B cell (primary cell): ENCODE data around the gene CYTH4. TPM values are rescaled to one million over a fixed set of nuclear protein-coding genes. Genes with fewer than 3 reads are reported as not detected.

Experiments used
- ATAC-seq: fragments of 200-7000 bp; cut with Tn5 transposase; one replicate; pipeline ENCODE4 v1.10.0; 2021; ENCODE audit warnings: low read depth, mild to moderate bottlenecking, moderate number of reproducible peaks, moderate library complexity
- CTCF ChIA-PET: fragments of 350-600 bp; sonication (Branson Sonifier 250); formaldehyde crosslinking; loops from one replicate; lab custom pipeline; 2021; ENCODE audit warnings: antibody characterized with exemption, inconsistent platforms; lab: Charles Lee
- POLR2A ChIA-PET: fragments of 350-600 bp; sonication (Branson Sonifier 250); formaldehyde crosslinking; loops from one replicate; lab custom pipeline; 2021; ENCODE audit warnings: antibody characterized with exemption; lab: Charles Lee
- DNase-seq: peaks from one replicate; pipeline ENCODE4 v3.0.0; 2013
- H2AFZ ChIP-seq: 2 replicates; pipeline ENCODE4 v1.6.1; 2012; ENCODE audit warnings: mild to moderate bottlenecking, low read depth, low read length; ENCODE audit not compliant: insufficient read depth, poor library complexity, severe bottlenecking
- H3K27ac ChIP-seq, 2 donors: 1 replicate in 1 of 2; 2 replicates in 1 of 2; pipeline ENCODE4 v1.5.1; 2012 to 2013; ENCODE audit warnings: low read length in 2 of 2, mild to moderate bottlenecking in 2 of 2, moderate library complexity in 1 of 2
- H3K27me3 ChIP-seq, 4 experiments: fragments of 200-600 bp in 1 of 4; sonication (generic) in 1 of 4; replicated peaks in 1 of 4; 1 replicate in 2 of 4; 2 replicates in 2 of 4; pipeline versions ENCODE4 v1.6.1 to v1.7.0; 2013 to 2016; ENCODE audit warnings: low read length in 3 of 4, mild to moderate bottlenecking in 2 of 4, mixed read lengths in 1 of 4, moderate library complexity in 1 of 4; ENCODE audit not compliant: insufficient read depth in 4 of 4, control insufficient read depth in 3 of 4; ENCODE audit errors: control extremely low read depth in 1 of 4
- H3K36me3 ChIP-seq, 2 experiments: replicated peaks in 1 of 2; 1 replicate in 1 of 2; 2 replicates in 1 of 2; pipeline versions ENCODE4 v1.6.1 to v1.7.1; 2013; ENCODE audit warnings: low read length in 1 of 2; ENCODE audit not compliant: insufficient read depth in 2 of 2, control insufficient read depth in 1 of 2; ENCODE audit errors: control extremely low read depth in 1 of 2, extremely low read depth in 1 of 2
- H3K4me1 ChIP-seq, 2 donors: fragments of 200-600 bp in 1 of 2; sonication (generic) in 1 of 2; 1 replicate in 1 of 2; 2 replicates in 1 of 2; pipeline versions ENCODE4 v1.5.1 to v1.6.1; 2013 to 2017; ENCODE audit warnings: low read length in 2 of 2; ENCODE audit not compliant: control insufficient read depth in 2 of 2, insufficient read depth in 2 of 2
- H3K4me2 ChIP-seq: replicated peaks from 2 replicates; pipeline ENCODE3; 2012; ENCODE audit warnings: mild to moderate bottlenecking, low read depth, low read length; ENCODE audit not compliant: poor library complexity, severe bottlenecking
- H3K4me3 ChIP-seq, 5 experiments: fragments of 200-600 bp in 1 of 5; sonication (generic) in 1 of 5; 1 replicate in 3 of 5; 2 replicates in 2 of 5; pipeline versions ENCODE4 v1.5.1 to v1.7.0; 2011 to 2016; ENCODE audit warnings: low read length in 4 of 5, mild to moderate bottlenecking in 4 of 5, low read depth in 2 of 5, control low read depth in 1 of 5, moderate library complexity in 1 of 5; ENCODE audit not compliant: insufficient read depth in 1 of 5; ENCODE audit errors: control extremely low read depth in 1 of 5, extremely low read depth in 1 of 5
- H3K79me2 ChIP-seq: fragments of 200-600 bp; sonication (generic); one replicate; pipeline ENCODE4 v1.6.0; 2016; ENCODE audit warnings: low read length; ENCODE audit not compliant: control insufficient read depth, insufficient read depth
- H3K9ac ChIP-seq: fragments of 200-600 bp; sonication (generic); 2 replicates; pipeline ENCODE4 v1.6.1; 2017; ENCODE audit warnings: mild to moderate bottlenecking, low read length, moderate library complexity
- H3K9me3 ChIP-seq, 3 donors: one replicate each; pipeline versions ENCODE4 v1.6.1 to v1.7.1; 2013; ENCODE audit warnings: low read length in 2 of 3; ENCODE audit not compliant: control insufficient read depth in 2 of 3, insufficient read depth in 1 of 3; ENCODE audit errors: control extremely low read depth in 1 of 3
- H4K20me1 ChIP-seq: 2 replicates; pipeline ENCODE4 v1.6.0; 2012; ENCODE audit warnings: mild to moderate bottlenecking, low read length; ENCODE audit not compliant: insufficient read depth, control insufficient read depth, poor library complexity, severe bottlenecking
- H3K27ac Mint-ChIP-seq: one replicate; pipeline ENCODE4 v1.8.0; 2021; ENCODE audit warnings: mixed read lengths
- H3K27me3 Mint-ChIP-seq: one replicate; pipeline ENCODE4 v1.8.0; 2021; ENCODE audit warnings: mixed read lengths
- H3K4me1 Mint-ChIP-seq: one replicate; pipeline ENCODE4 v1.8.0; 2021; ENCODE audit warnings: mixed read lengths
- H3K4me3 Mint-ChIP-seq: one replicate; pipeline ENCODE4 v1.8.0; 2021; ENCODE audit warnings: mixed read lengths
- H3K9me3 Mint-ChIP-seq: one replicate; pipeline ENCODE4 v1.8.0; 2022; ENCODE audit warnings: mixed read lengths; ENCODE audit not compliant: insufficient read depth
- EZH2 ChIP-seq: IDR thresholded peaks from 2 replicates; pipeline ENCODE4 v1.6.1; 2012; ENCODE audit warnings: borderline replicate concordance, low read depth, mild to moderate bottlenecking, moderate library complexity, low read length; ENCODE audit not compliant: insufficient read depth, poor library complexity, severe bottlenecking
- WGBS: methylation state at CpG from one replicate; pipeline ENCODE4 v1.1.5; 2013; ENCODE audit warnings: missing lambda C conversion rate; ENCODE audit not compliant: insufficient coverage; 5-methylcytosine and 5-hydroxymethylcytosine counted together
- intact Hi-C: fragments of 100-400 bp; cut with micrococcal nuclease; formaldehyde crosslinking; loops from one replicate; pipeline ENCODE4 v1.10.0; 2022
- polyA plus RNA-seq: library from polyadenylated mRNA; depleted of rRNA; stranded (reverse); fragments of >200 nt; gene quantifications from 2 replicates; pipeline ENCODE4 v1.2.3, GENCODE V29; 2012
- total RNA-seq, 2 donors: library from RNA; stranded (reverse); fragments of 120-200 nt in 1 of 2; gene quantifications; 1 replicate in 1 of 2; 2 replicates in 1 of 2; pipeline versions ENCODE4 v1.2.3 to v1.2.4, GENCODE V29; 2013 to 2022
- TF ChIP-seq, protein P1 (sequence below): fragments of 200-600 bp; IDR thresholded peaks from one replicate; pipeline ENCODE4 v1.8.0; 2022; ENCODE audit warnings: antibody characterized with exemption, mild to moderate bottlenecking

The CYTH4 gene
- total and polyA plus RNA-seq, 2 donors (not counting 1 experiment from before 2014, with no cell fraction given) = 98.0 to 154 TPM

DNA sequence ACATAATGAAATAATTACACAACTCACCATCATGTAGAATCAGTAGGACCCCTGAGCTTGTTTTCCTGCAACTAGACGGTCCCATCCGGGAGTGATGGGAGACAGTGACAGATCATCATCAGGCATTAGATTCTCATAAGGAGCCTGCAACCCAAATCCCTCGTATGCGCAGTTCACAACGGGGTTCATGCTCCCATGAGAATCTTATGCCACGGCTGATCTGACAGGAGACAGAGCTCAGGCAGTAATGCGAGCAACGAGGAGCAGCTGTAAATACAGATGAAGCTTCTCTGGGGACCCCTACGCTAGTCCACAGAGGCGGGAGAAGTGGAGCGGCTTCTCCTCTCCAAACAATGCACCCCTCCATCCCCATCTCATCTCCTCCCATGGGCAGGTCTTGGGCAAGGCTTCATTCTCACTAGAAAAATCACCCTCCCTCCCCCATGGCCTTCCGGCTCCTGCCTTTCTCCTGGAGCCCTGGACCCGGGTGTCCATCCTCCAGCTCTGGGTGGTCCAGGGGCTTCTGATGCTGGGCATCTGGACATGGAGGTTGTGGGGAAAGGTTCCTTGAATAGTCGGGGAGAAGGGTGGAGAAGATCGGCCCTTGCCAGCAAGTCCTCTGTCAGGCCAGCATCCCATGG, 22.0 kb upstream of the CYTH4 start:
- POLR2A ChIA-PET = interaction anchor here (0.6 to 3.1 kb wide), 5 partner anchors 15 to 1743 kb away, joined by 4 to 17 read pairs (median 5); partner anchors contain the start of gene RAC2
- Mint-ChIP-seq H3K4me3 (peak overlapping the region; percentile 27), H3K27ac (no peak overlapping the region), H3K27me3 (no peaks in the 10 kb centered on the region), H3K9me3 (no peaks in the 10 kb centered on the region), H3K4me1 (peaks cover 35% of the 10 kb centered on the region)
- Histone ChIP-seq H3K4me1 (peaks cover 32 to 39% of the 10 kb centered on the region in 2 donors), H3K4me2 (peak overlapping the region; percentile 45), H3K79me2 (peaks cover 12% of the 10 kb centered on the region), H4K20me1 (no peaks in the 10 kb centered on the region), H2AFZ (no peak overlapping the region), H3K27ac (no peak overlapping the region), H3K9ac (no peak overlapping the region), H3K4me3 (no peak overlapping the region), H3K36me3 (no peaks in the 10 kb centered on the region), H3K27me3 (no peaks in the 10 kb centered on the region), H3K9me3 (peaks cover 0 to 17% (median 12%) of the 10 kb centered on the region in 3 donors)
- 65% methylated on average over 15 of the region's 15 CpGs for WGBS
- intact Hi-C loops = loop anchor here (2.0 kb wide), 1 partner anchor 35 kb away; no protein-coding TSS in a partner anchor
- ATAC-seq = no peak
- CTCF ChIA-PET = interaction anchor here (0.7 to 13.1 kb wide), 45 partner anchors 11 to 503 kb away, joined by 3 to 377 read pairs (median 6); partner anchors contain the start of genes C1QTNF6, CYTH4 and RAC2
- TF ChIP-seq, protein P1, sequence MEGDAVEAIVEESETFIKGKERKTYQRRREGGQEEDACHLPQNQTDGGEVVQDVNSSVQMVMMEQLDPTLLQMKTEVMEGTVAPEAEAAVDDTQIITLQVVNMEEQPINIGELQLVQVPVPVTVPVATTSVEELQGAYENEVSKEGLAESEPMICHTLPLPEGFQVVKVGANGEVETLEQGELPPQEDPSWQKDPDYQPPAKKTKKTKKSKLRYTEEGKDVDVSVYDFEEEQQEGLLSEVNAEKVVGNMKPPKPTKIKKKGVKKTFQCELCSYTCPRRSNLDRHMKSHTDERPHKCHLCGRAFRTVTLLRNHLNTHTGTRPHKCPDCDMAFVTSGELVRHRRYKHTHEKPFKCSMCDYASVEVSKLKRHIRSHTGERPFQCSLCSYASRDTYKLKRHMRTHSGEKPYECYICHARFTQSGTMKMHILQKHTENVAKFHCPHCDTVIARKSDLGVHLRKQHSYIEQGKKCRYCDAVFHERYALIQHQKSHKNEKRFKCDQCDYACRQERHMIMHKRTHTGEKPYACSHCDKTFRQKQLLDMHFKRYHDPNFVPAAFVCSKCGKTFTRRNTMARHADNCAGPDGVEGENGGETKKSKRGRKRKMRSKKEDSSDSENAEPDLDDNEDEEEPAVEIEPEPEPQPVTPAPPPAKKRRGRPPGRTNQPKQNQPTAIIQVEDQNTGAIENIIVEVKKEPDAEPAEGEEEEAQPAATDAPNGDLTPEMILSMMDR = no peak
- no peak for TF ChIP-seq EZH2
- no peak for DNase-seq

DNA sequence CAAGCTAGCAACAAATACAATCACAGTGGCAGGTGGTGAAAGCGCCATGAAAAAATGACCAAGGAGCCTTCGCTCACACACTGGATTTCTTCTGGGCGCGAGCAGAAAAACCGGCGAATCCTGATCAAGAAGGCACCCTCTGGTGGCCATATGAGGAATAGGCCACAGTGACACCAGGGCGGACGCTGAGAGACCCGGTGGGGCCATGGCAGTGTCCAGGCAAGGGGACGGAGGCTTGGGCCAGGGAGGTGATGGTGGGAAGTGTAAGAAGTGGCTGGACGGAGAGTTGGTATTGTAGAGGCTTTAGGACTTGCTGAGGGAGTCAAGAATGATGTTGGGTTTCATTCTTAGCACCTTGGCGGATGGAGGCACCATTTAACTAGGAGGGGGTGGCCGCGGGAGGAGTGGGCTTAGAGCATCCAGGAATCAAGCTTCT, 21.4 kb upstream of the CYTH4 start:
- no peak overlapping the region for H3K4me3 ChIP-seq
- peaks cover 27 to 36% of the 10 kb centered on the region in 2 donors for H3K4me1 ChIP-seq
- no peaks in the 10 kb centered on the region for H3K27me3 ChIP-seq
- no peak overlapping the region for H3K9ac ChIP-seq
- intact Hi-C loops = loop anchor here (1.0 to 2.0 kb wide), 4 partner anchors 17 to 95 kb away; partner anchors contain the start of gene RAC2
- peaks cover 0 to 17% (median 12%) of the 10 kb centered on the region in 3 donors for H3K9me3 ChIP-seq
- H3K4me2 ChIP-seq = peak overlapping the region; percentile 45
- peak overlapping the region; percentile 35 for H2AFZ ChIP-seq
- H3K27ac ChIP-seq = no peak overlapping the region
- ATAC-seq (peak; percentile 85), DNase-seq (peak; percentile 82)
- Mint-ChIP-seq H3K9me3 (no peaks in the 10 kb centered on the region), H3K27ac (peak overlapping the region; percentile 12), H3K4me3 (peak overlapping the region; percentile 27), H3K4me1 (peaks cover 31% of the 10 kb centered on the region), H3K27me3 (no peaks in the 10 kb centered on the region)
- POLR2A ChIA-PET = interaction anchor here (1.4 to 3.1 kb wide), 4 partner anchors 16 to 61 kb away, joined by 4 to 17 read pairs (median 6); partner anchors contain the start of gene RAC2
- WGBS = 23% methylated on average over 14 of the region's 14 CpGs
- no peak for TF ChIP-seq EZH2
- TF ChIP-seq, protein P1 = peak; percentile 95
- peaks cover 10% of the 10 kb centered on the region for H3K79me2 ChIP-seq
- H4K20me1 ChIP-seq = no peaks in the 10 kb centered on the region
- H3K36me3 ChIP-seq = no peaks in the 10 kb centered on the region
- CTCF ChIA-PET = interaction anchor here (0.7 to 13.1 kb wide), 40 partner anchors 10 to 504 kb away, joined by 3 to 377 read pairs (median 6); partner anchors contain the start of genes C1QTNF6, CYTH4 and RAC2
